Kidney (tissue), 14 donors: Measurements from ENCODE around the gene P4HB. TPM values are rescaled to one million over a fixed set of nuclear protein-coding genes. Genes with fewer than 3 reads are reported as not detected.

Experiments
- DNase-seq, 5 donors: peaks; one replicate each; pipeline ENCODE4 v3.0.0-alpha.2; 2013 to 2020
- FAIRE-seq: peaks from 2 replicates; lab custom pipeline; 2012; peaks lifted over from hg19 to GRCh38; lab: Jason Lieb, UNC
- H3K27ac ChIP-seq, 2 donors: one replicate each; pipeline ENCODE4 v1.7.0; 2013; ENCODE audit warnings: low read depth in 2 of 2, low read length in 2 of 2, inconsistent platforms in 1 of 2
- H3K27me3 ChIP-seq: one replicate; pipeline ENCODE4 v1.7.1; 2013; ENCODE audit warnings: low read length, inconsistent platforms; ENCODE audit not compliant: control insufficient read depth, insufficient read depth
- H3K36me3 ChIP-seq, 3 donors: one replicate each; pipeline versions ENCODE4 v1.7.0 to v1.7.1; 2013; ENCODE audit warnings: low read length in 3 of 3, control low read depth in 1 of 3, inconsistent platforms in 1 of 3; ENCODE audit not compliant: insufficient read depth in 3 of 3, control insufficient read depth in 2 of 3
- H3K4me1 ChIP-seq, 3 donors: one replicate each; pipeline versions ENCODE4 v1.7.0 to v1.7.1; 2013; ENCODE audit warnings: low read length in 3 of 3, inconsistent platforms in 1 of 3, low read depth in 1 of 3; ENCODE audit not compliant: control insufficient read depth in 2 of 3, insufficient read depth in 2 of 3
- H3K4me3 ChIP-seq, 3 donors: one replicate each; pipeline versions ENCODE4 v1.7.0 to v1.8.1; 2013; ENCODE audit warnings: low read length in 3 of 3, control low read depth in 1 of 3, inconsistent platforms in 1 of 3
- H3K9ac ChIP-seq, 3 donors: one replicate each; pipeline versions ENCODE4 v1.7.0 to v1.7.1; 2013; ENCODE audit warnings: low read length in 3 of 3, control low read depth in 1 of 3, inconsistent platforms in 1 of 3
- H3K9me3 ChIP-seq, 3 donors: one replicate each; pipeline versions ENCODE4 v1.7.0 to v1.7.1; 2013; ENCODE audit warnings: low read length in 3 of 3, control low read depth in 1 of 3, inconsistent platforms in 1 of 3; ENCODE audit not compliant: control insufficient read depth in 2 of 3, insufficient read depth in 1 of 3
- intact Hi-C: fragments of 100-400 bp; cut with DNase I; formaldehyde crosslinking; loops from one replicate; pipeline ENCODE4 v1.11.1; 2022
- polyA plus RNA-seq: library from polyadenylated mRNA; stranded (reverse); fragments of 350-450 nt; fragmentation: Illumina TruSeq; extraction: RNeasy Lipid Tissue Mini Kit (QIAGEN cat#74804); gene quantifications from one replicate; pipeline ENCODE4 v1.2.3, GENCODE V29; 2014; ENCODE audit warnings: low read depth, low replicate concordance; ENCODE audit not compliant: insufficient read depth
- total RNA-seq: library from RNA; stranded (reverse); fragmentation: NEBNext Ultra II Directional; extraction: Animal tissue kit (Norgen Biotek cat#: 25700); gene quantifications from one replicate; pipeline ENCODE4 v1.2.1, GENCODE V29; 2021
- TF ChIP-seq, protein P1 (sequence below): IDR thresholded peaks from 3 replicates; pipeline ENCODE4 v1.5.1; 2012; ENCODE audit warnings: mild to moderate bottlenecking, moderate library complexity, borderline replicate concordance; ENCODE audit not compliant: insufficient read depth; ENCODE audit errors: extremely low read depth
- donor health status: control.
- donor health status: control.
- donor health status: control.
- donor health status: control.
- donor health status: control.
- donor health status: DM: yes; HTN: yes; CAD: no.
- donor health status: Normal renal cell carcinoma (clear cell type).

P4HB gene
- total and polyA plus RNA-seq, 2 donors from 2014 or later, result 411 to 482 TPM

DNA sequence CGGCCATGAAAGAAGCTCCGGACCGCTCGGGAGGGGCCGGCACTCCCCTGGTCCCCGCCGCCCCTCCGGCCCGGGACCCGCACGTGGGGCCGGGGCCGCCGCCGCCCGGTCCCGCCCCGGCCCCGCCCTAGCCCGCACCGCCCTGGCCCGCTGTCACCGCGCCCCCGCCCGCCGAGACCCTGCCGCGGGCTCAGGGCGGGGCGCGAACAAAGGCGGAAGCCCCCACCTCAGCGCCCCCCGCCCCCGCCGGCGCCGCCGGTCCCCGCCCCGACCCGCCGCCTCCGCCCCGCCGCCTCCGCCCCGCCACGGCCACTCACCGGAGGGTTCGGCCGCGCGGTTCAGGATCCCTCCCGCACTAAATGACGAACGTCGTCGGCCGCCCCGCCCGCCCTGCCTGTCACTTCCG, 10.6 kb upstream of the P4HB start, which contains the start of gene ARHGDIA:
ARHGDIA (minus strand) TSS at position 357 of the 406 bp plus-strand sequence. CDS start 1,407 bp downstream, outside the sequence.
- DNase-seq, result no peak
- H3K4me1 ChIP-seq, result peaks cover 0 to 35% (median 27%) of the 10 kb centered on the region in 3 donors

DNA sequence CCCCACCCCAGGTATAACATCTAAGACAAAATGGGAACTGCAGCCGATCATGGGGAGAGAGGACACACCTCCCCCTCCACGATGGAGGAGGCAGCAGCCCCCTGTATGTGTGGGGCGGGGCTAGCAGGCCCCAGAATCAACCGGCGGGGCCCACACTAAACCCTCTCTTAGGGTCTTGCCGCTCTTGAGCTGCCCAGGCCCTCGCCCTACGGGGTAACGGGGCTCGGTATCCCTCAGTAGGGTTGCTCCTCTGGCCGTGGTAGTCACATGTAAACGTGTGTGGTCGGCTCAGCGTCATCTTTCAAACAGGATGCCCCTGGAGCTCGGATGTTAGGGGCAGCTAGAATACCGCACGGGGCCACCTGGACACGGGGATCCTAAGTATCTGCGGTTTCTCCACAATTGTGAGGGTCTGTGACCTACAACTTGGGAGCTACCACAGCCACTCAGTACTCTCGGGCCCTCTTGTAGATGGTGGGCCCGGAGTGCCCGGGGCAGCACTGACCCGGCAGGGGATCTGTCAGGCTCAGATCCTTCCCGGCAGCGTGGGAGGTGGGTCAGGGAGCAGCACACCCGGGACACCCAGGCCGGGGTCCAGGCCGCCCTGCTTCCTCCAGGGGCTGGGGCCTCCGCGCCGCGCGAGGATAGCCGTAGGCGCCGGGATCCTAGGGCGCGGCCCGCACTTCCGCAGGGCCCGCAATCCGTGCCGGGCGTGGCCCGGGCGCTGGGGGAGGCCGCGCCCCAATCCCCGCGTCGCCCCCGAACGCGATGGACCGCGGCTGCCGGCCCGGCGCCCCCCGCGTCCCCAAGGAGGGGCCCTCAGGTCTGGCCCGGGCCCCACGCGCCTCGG, 10.0 kb upstream of the P4HB start:
- Histone ChIP-seq H3K36me3 (peaks cover 0 to 10% (median 0%) of the 10 kb centered on the region in 3 donors), H3K9me3 (no peaks in the 10 kb centered on the region), H3K4me3 (peak overlapping the region; percentile 43 to 64 (median 47)), H3K27ac (peak overlapping the region; percentile 65 to 92), H3K27me3 (no peaks in the 10 kb centered on the region), H3K9ac (peak overlapping the region; percentile 23 to 77 (median 74)), H3K4me1 (peaks cover 0 to 39% (median 30%) of the 10 kb centered on the region in 3 donors)
- intact Hi-C loops, result no loop called here
- FAIRE-seq (no peak), DNase-seq (peak in 3 of 5 donors; percentile 21 to 70 (median 53))
- TF ChIP-seq, protein P1, sequence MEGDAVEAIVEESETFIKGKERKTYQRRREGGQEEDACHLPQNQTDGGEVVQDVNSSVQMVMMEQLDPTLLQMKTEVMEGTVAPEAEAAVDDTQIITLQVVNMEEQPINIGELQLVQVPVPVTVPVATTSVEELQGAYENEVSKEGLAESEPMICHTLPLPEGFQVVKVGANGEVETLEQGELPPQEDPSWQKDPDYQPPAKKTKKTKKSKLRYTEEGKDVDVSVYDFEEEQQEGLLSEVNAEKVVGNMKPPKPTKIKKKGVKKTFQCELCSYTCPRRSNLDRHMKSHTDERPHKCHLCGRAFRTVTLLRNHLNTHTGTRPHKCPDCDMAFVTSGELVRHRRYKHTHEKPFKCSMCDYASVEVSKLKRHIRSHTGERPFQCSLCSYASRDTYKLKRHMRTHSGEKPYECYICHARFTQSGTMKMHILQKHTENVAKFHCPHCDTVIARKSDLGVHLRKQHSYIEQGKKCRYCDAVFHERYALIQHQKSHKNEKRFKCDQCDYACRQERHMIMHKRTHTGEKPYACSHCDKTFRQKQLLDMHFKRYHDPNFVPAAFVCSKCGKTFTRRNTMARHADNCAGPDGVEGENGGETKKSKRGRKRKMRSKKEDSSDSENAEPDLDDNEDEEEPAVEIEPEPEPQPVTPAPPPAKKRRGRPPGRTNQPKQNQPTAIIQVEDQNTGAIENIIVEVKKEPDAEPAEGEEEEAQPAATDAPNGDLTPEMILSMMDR, result no peak

More for the DNA sequence above, 10.6 kb upstream of the P4HB start, which contains the start of gene ARHGDIA:
- peak within 1 kb of the TSS; percentile 98 to 99 for H3K27ac ChIP-seq
- FAIRE-seq, result no peak
- H3K4me3 ChIP-seq, result peak within 1 kb of the TSS; percentile 68 to 88 (median 69)
- H3K27me3 ChIP-seq, result no peaks in the 10 kb centered on the region
- no peaks in the 10 kb centered on the region for H3K9me3 ChIP-seq
- intact Hi-C loops, result no loop called here
- H3K9ac ChIP-seq, result peak within 1 kb of the TSS; percentile 42 to 92 (median 88)
- TF ChIP-seq, protein P1, result no peak
- peaks cover 0 to 10% (median 0%) of the 10 kb centered on the region in 3 donors for H3K36me3 ChIP-seq

DNA sequence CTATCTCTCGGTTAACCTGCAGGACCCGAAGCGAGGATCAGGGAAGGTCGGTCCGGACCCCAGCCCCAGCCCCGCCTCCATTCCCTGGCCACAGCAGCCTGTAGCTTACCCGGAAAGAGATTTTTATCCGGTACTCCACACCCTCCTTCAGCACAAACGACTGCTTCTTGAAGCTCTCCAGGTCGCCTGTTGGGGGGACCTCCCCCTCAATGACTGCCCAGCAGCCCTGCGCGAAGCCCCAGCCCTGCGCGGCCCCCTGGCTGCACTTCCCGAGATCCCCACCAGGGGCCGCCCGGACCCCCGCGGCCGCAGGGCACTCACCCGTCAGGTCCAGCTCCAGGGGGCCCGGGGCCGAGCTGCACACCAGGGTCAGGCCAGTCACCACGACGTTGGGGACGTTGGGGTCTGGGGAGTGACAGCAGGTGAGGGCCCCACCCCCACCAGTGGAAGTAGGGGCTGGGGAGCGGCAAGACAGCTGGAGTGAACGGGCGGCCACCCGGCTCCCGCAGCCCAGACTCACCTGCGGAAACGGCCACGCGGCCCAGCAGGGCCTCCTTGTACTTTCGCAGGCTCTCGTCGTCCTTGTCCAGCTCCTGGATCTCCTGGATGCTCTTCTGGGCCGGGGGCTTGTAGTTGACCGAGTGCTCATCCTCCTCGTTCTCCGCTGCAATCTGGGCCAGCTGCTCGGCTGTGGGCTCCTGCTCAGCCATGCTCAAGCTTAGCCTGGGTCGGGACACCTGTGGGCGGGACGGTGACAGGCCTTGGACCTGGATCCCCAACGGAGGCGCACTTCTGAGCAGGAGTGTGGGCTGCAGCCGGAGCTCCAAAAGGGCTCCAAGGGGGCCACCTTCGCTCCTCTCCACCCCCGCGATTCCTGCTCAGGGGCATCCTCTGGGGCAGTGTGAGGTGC, 9.1 kb upstream of the P4HB start:
- H3K4me3 ChIP-seq, result peak overlapping the region in 1 of 3 donors; percentile 64
- no peaks in the 10 kb centered on the region for H3K27me3 ChIP-seq
- DNase-seq (peak; percentile 62 to 87 (median 75)), FAIRE-seq (no peak)
- TF ChIP-seq, protein P1, result peak; percentile 60
- peaks cover 0 to 41% (median 35%) of the 10 kb centered on the region in 3 donors for H3K4me1 ChIP-seq
- intact Hi-C loops, result no loop called here
- H3K9ac ChIP-seq, result peak overlapping the region in 1 of 3 donors; percentile 77
- H3K36me3 ChIP-seq, result peaks cover 0 to 10% (median 0%) of the 10 kb centered on the region in 3 donors
- H3K9me3 ChIP-seq, result no peaks in the 10 kb centered on the region
- H3K27ac ChIP-seq, result peak overlapping the region; percentile 33 to 65
